ENCODE results near the gene METTL17.
"Not testable (repeated sequence)": the region's sequence is repeated elsewhere in the genome, so short reads cannot be mapped to it uniquely, and the experiment has no call there.

The METTL17 gene

GRCh38 chr14:20989471-20989786, 351 bp upstream of the METTL17 start:
- peak overlapping the region; percentile 69 for H3K27ac ChIP-seq (ENCODE audit: low read depth, low read length)
- H3K4me1 ChIP-seq (ENCODE audit: control insufficient read depth in 1 of 2, insufficient read depth in 2 of 2, low read length in 2 of 2) = peaks cover 24 to 26% of the 10 kb centered on the region in 2 donors
- H3K9ac ChIP-seq (ENCODE audit: low read depth in 1 of 2, low read length in 2 of 2) = peak overlapping the region in 1 of 2 donors; percentile 44
- H3K36me3 ChIP-seq (ENCODE audit: control insufficient read depth in 1 of 2, insufficient read depth in 2 of 2, low read length in 2 of 2) = peaks cover 7 to 21% of the 10 kb centered on the region in 2 donors
- H3K4me3 ChIP-seq (ENCODE audit: low read depth in 1 of 2, low read length in 2 of 2) = peak overlapping the region; percentile 50 to 100
- H3K27me3 ChIP-seq (ENCODE audit: control insufficient read depth in 1 of 2, insufficient read depth in 2 of 2, low read length in 2 of 2) = no peaks in the 10 kb centered on the region
- H3K9me3 ChIP-seq (ENCODE audit: control insufficient read depth in 1 of 2, low read length in 2 of 2) = no peaks in the 10 kb centered on the region

GRCh38 chr14:20996521-20996920, 6.7 kb downstream of the METTL17 start:
- peaks cover 19 to 53% of the 10 kb centered on the region in 2 donors for H3K36me3 ChIP-seq (ENCODE audit: control insufficient read depth in 1 of 2, insufficient read depth in 2 of 2, low read length in 2 of 2)
- H3K9me3 ChIP-seq (ENCODE audit: control insufficient read depth in 1 of 2, low read length in 2 of 2) = no peaks in the 10 kb centered on the region
- no peak overlapping the region for H3K27ac ChIP-seq (ENCODE audit: low read depth, low read length)
- no peak overlapping the region for H3K9ac ChIP-seq (ENCODE audit: low read depth in 1 of 2, low read length in 2 of 2)
- H3K27me3 ChIP-seq (ENCODE audit: control insufficient read depth in 1 of 2, insufficient read depth in 2 of 2, low read length in 2 of 2) = no peaks in the 10 kb centered on the region
- H3K4me3 ChIP-seq (ENCODE audit: low read depth in 1 of 2, low read length in 2 of 2) = no peak overlapping the region
- peaks cover 2 to 19% of the 10 kb centered on the region in 2 donors for H3K4me1 ChIP-seq (ENCODE audit: control insufficient read depth in 1 of 2, insufficient read depth in 2 of 2, low read length in 2 of 2)

DNA sequence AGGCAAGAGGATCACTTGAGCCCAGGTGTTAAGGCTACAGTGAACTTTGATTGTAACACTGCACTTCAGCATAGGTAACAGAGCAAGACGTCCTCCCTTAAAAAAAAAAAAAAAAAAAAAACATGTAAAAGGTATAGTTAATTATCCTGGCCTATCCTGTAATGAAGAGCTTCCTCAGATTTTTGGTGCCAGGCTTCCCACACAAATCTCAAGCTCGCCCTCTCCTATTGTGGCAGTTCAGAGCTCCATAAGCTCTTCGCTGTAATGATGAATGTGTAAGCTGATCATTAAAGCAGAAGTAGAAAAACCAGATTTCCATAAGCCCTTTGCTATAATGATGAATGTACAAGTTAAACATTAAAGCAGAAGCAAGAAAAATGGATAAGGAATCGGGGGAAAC, 7.3 kb downstream of the METTL17 start:
- no peaks in the 10 kb centered on the region for H3K9me3 ChIP-seq (ENCODE audit: control insufficient read depth in 1 of 2, low read length in 2 of 2)
- H3K4me3 ChIP-seq (ENCODE audit: low read depth in 1 of 2, low read length in 2 of 2) = no peak overlapping the region
- peaks cover 0 to 19% of the 10 kb centered on the region in 2 donors for H3K4me1 ChIP-seq (ENCODE audit: control insufficient read depth in 1 of 2, insufficient read depth in 2 of 2, low read length in 2 of 2)
- H3K36me3 ChIP-seq (ENCODE audit: control insufficient read depth in 1 of 2, insufficient read depth in 2 of 2, low read length in 2 of 2) = peaks cover 19 to 53% of the 10 kb centered on the region in 2 donors
- H3K27ac ChIP-seq (ENCODE audit: low read depth, low read length) = no peak overlapping the region
- H3K27me3 ChIP-seq (ENCODE audit: control insufficient read depth in 1 of 2, insufficient read depth in 2 of 2, low read length in 2 of 2) = no peaks in the 10 kb centered on the region
- no peak overlapping the region for H3K9ac ChIP-seq (ENCODE audit: low read depth in 1 of 2, low read length in 2 of 2)

- Histone ChIP-seq H3K4me1 (ENCODE audit: control insufficient read depth in 1 of 2, insufficient read depth in 2 of 2, low read length in 2 of 2) (peaks cover 0 to 19% of the 10 kb centered on the region in 2 donors), H3K9me3 (ENCODE audit: control insufficient read depth in 1 of 2, low read length in 2 of 2) (no peaks in the 10 kb centered on the region), H3K36me3 (ENCODE audit: control insufficient read depth in 1 of 2, insufficient read depth in 2 of 2, low read length in 2 of 2) (peaks cover 18 to 48% of the 10 kb centered on the region in 2 donors), H3K9ac (ENCODE audit: low read depth in 1 of 2, low read length in 2 of 2) (no peak overlapping the region), H3K27me3 (ENCODE audit: control insufficient read depth in 1 of 2, insufficient read depth in 2 of 2, low read length in 2 of 2) (no peaks in the 10 kb centered on the region), H3K4me3 (ENCODE audit: low read depth in 1 of 2, low read length in 2 of 2) (no peak overlapping the region), H3K27ac (ENCODE audit: low read depth, low read length) (no peak overlapping the region)
Observed at GRCh38 chr14:20997564-20997963, 7.8 kb downstream of the METTL17 start.

DNA sequence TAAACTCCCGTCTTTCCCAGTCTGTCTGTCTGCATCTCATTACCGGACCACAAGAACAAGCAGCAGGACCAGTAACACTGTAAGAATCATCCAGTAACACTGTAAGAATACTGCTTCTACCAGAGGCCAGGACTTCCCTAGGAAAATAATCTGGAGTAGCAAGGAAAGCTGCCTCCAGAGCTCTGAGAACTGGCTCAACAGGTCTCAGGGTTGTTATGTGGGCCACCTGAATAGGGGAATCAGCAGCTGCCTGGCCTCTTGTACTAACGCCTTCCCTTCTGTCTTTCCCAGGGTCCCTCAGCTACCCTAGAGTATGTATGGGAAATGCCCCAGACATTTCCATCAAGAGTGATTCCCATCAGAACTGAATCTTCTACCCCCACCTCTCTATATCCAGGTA, 8.4 kb downstream of the METTL17 start:
- Histone ChIP-seq H3K36me3 (ENCODE audit: control insufficient read depth in 1 of 2, insufficient read depth in 2 of 2, low read length in 2 of 2) (peaks cover 12 to 43% of the 10 kb centered on the region in 2 donors), H3K9ac (ENCODE audit: low read depth in 1 of 2, low read length in 2 of 2) (no peak overlapping the region), H3K27ac (ENCODE audit: low read depth, low read length) (no peak overlapping the region), H3K9me3 (ENCODE audit: control insufficient read depth in 1 of 2, low read length in 2 of 2) (no peaks in the 10 kb centered on the region), H3K4me3 (ENCODE audit: low read depth in 1 of 2, low read length in 2 of 2) (no peak overlapping the region), H3K4me1 (ENCODE audit: control insufficient read depth in 1 of 2, insufficient read depth in 2 of 2, low read length in 2 of 2) (peaks cover 0 to 24% of the 10 kb centered on the region in 2 donors), H3K27me3 (ENCODE audit: control insufficient read depth in 1 of 2, insufficient read depth in 2 of 2, low read length in 2 of 2) (no peaks in the 10 kb centered on the region)

DNA sequence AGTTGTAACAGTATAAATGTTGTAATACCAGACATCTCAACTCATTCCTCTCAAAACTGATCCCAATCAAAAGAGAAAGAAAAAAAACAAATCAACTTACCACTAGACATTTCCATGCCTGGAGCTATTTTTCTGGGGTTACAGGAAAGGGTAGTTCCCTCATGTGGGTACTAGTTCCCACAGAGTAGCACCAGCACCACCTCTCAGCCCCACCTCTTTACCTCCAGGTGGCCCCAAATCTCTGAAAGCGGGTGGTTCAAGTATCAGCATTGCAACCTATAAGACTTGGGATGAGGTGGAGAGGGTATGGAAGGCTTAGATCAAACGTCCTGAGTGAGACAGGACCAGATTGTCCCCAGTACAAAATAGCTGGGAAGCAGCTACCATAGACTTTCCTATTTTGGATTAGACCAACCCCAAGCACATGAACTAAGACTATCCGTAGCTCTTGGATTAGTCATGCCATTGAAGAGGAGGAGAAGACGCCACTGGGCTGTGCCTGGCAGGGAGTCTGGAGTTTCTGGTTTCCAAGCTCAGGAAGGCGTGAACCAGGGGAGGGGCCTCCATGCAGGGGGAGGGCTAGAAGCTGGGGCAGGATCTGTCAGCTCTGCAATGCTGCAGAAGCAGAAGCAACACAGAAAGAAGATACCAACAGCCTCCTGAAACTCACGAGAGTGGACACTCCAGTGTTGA, 9.0 kb downstream of the METTL17 start, which contains the start of gene SLC39A2:
Gene SLC39A2 (plus strand): TSS at position 620 of the 693 bp plus-strand sequence. CDS start 154 bp downstream, outside the sequence.
- Histone ChIP-seq H3K4me3 (ENCODE audit: low read depth in 1 of 2, low read length in 2 of 2) (no peak within 1 kb of the TSS), H3K4me1 (ENCODE audit: control insufficient read depth in 1 of 2, insufficient read depth in 2 of 2, low read length in 2 of 2) (peaks cover 0 to 24% of the 10 kb centered on the region in 2 donors), H3K9ac (ENCODE audit: low read depth in 1 of 2, low read length in 2 of 2) (no peak within 1 kb of the TSS), H3K27me3 (ENCODE audit: control insufficient read depth in 1 of 2, insufficient read depth in 2 of 2, low read length in 2 of 2) (no peaks in the 10 kb centered on the region), H3K36me3 (ENCODE audit: control insufficient read depth in 1 of 2, insufficient read depth in 2 of 2, low read length in 2 of 2) (peaks cover 12 to 38% of the 10 kb centered on the region in 2 donors), H3K27ac (ENCODE audit: low read depth, low read length) (no peak within 1 kb of the TSS), H3K9me3 (ENCODE audit: control insufficient read depth in 1 of 2, low read length in 2 of 2) (no peaks in the 10 kb centered on the region)

DNA sequence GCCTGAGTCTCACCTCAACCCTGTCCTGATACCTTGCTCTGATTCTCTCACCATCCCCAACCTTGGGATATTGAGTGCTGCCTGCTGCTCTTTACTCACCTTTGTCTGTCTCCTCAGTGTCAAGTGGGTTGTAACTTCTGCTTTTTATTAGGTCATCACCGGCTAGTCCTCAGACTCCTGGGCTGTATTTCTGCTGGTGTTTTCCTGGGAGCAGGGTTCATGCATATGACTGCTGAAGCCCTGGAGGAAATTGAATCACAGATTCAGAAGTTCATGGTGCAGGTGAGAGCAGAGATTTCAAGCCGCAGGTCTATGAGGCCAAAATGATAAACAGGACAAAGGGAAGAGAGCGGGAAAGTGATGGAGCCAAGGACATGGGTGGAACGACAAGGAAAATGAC, 9.8 kb downstream of the METTL17 start:
- H3K4me1 ChIP-seq (ENCODE audit: control insufficient read depth in 1 of 2, insufficient read depth in 2 of 2, low read length in 2 of 2) = peaks cover 0 to 24% of the 10 kb centered on the region in 2 donors

GRCh38 chr14:21001218-21001617, 11.4 kb downstream of the METTL17 start:
- Histone ChIP-seq H3K4me1 (ENCODE audit: control insufficient read depth in 1 of 2, insufficient read depth in 2 of 2, low read length in 2 of 2) (peaks cover 0 to 18% of the 10 kb centered on the region in 2 donors), H3K27ac (ENCODE audit: low read depth, low read length) (no peak overlapping the region), H3K9me3 (ENCODE audit: control insufficient read depth in 1 of 2, low read length in 2 of 2) (no peaks in the 10 kb centered on the region), H3K27me3 (ENCODE audit: control insufficient read depth in 1 of 2, insufficient read depth in 2 of 2, low read length in 2 of 2) (no peaks in the 10 kb centered on the region), H3K9ac (ENCODE audit: low read depth in 1 of 2, low read length in 2 of 2) (no peak overlapping the region), H3K4me3 (ENCODE audit: low read depth in 1 of 2, low read length in 2 of 2) (no peak overlapping the region), H3K36me3 (ENCODE audit: control insufficient read depth in 1 of 2, insufficient read depth in 2 of 2, low read length in 2 of 2) (peaks cover 5 to 14% of the 10 kb centered on the region in 2 donors)

More for the DNA sequence above, 9.8 kb downstream of the METTL17 start:
- Histone ChIP-seq H3K9ac (ENCODE audit: low read depth in 1 of 2, low read length in 2 of 2) (no peak overlapping the region), H3K27ac (ENCODE audit: low read depth, low read length) (no peak overlapping the region), H3K4me3 (ENCODE audit: low read depth in 1 of 2, low read length in 2 of 2) (no peak overlapping the region), H3K36me3 (ENCODE audit: control insufficient read depth in 1 of 2, insufficient read depth in 2 of 2, low read length in 2 of 2) (peaks cover 12 to 30% of the 10 kb centered on the region in 2 donors), H3K9me3 (ENCODE audit: control insufficient read depth in 1 of 2, low read length in 2 of 2) (no peaks in the 10 kb centered on the region), H3K27me3 (ENCODE audit: control insufficient read depth in 1 of 2, insufficient read depth in 2 of 2, low read length in 2 of 2) (no peaks in the 10 kb centered on the region)

DNA sequence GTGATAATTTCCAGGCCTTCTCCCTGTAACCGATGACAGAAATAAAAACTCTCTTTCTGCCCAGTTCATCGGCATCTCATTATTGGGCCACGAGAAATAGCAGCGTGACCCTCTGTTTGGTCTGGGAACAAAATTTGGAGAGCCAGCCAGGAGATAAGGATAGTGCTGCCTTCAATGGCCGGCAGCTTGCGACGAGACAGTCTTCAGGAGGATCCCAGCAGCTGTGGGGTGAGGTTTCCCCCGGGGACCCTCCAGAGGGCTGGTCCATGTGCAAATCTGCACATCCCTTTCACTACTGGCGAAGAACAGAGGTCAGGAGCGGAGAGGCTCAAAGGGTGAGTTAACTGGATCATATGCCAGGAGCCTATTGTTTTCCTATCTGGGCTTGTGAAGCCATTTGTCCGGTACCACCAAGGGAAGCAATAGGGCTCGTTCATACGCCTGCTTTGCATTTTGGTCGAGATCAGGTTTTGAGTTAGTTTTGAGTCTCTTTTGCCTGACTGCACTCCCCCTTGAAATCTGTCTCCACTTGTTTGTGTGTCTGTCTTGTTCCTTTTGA, 14.1 kb downstream of the METTL17 start:
- no peaks in the 10 kb centered on the region for H3K27me3 ChIP-seq (ENCODE audit: control insufficient read depth in 1 of 2, insufficient read depth in 2 of 2, low read length in 2 of 2)
- peaks cover 0 to 12% of the 10 kb centered on the region in 2 donors for H3K4me1 ChIP-seq (ENCODE audit: control insufficient read depth in 1 of 2, insufficient read depth in 2 of 2, low read length in 2 of 2)
- H3K36me3 ChIP-seq (ENCODE audit: control insufficient read depth in 1 of 2, insufficient read depth in 2 of 2, low read length in 2 of 2) = no peaks in the 10 kb centered on the region
- no peak overlapping the region for H3K27ac ChIP-seq (ENCODE audit: low read depth, low read length)
- H3K4me3 ChIP-seq (ENCODE audit: low read depth in 1 of 2, low read length in 2 of 2) = no peak overlapping the region
- no peak overlapping the region for H3K9ac ChIP-seq (ENCODE audit: low read depth in 1 of 2, low read length in 2 of 2)
- no peaks in the 10 kb centered on the region for H3K9me3 ChIP-seq (ENCODE audit: control insufficient read depth in 1 of 2, low read length in 2 of 2)

DNA sequence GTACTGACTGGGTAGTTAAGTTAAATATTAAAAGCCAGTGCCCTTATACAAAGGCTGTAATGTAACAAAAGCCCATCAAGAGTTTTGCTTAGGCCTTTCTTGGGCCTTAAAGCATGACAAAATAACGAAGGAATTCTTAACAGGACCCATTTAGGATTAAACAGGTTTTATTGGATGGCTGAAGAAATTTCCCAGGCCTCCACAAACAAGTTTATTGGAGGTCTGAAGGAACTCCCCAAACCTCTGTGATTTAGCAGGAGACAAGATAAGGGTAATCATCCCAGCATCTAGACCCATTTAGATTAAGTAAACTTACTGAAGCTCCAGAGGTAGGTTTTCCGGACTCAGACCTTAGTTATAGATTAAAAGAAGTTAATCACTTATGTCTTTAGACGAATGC, 19.9 kb downstream of the METTL17 start:
- not testable (repeated sequence) for H3K9ac ChIP-seq (ENCODE audit: low read depth in 1 of 2, low read length in 2 of 2); H3K27me3 ChIP-seq (ENCODE audit: control insufficient read depth in 1 of 2, insufficient read depth in 2 of 2, low read length in 2 of 2); H3K27ac ChIP-seq (ENCODE audit: low read depth, low read length); H3K36me3 ChIP-seq (ENCODE audit: control insufficient read depth in 1 of 2, insufficient read depth in 2 of 2, low read length in 2 of 2); H3K9me3 ChIP-seq (ENCODE audit: control insufficient read depth in 1 of 2, low read length in 2 of 2); H3K4me1 ChIP-seq (ENCODE audit: control insufficient read depth in 1 of 2, insufficient read depth in 2 of 2, low read length in 2 of 2); H3K4me3 ChIP-seq (ENCODE audit: low read depth in 1 of 2, low read length in 2 of 2)
